Panc1 (cell line): Measurements from ENCODE around the gene CYP2A6.

Experiments used
- POLR2AphosphoS5 ChIP-seq: IDR thresholded peaks from 2 replicates; pipeline ENCODE4 v1.6.1; 2012; ENCODE audit warnings: mild to moderate bottlenecking, low read depth, low read length, moderate library complexity
- SIN3A ChIP-seq: IDR thresholded peaks from 2 replicates; pipeline ENCODE4 v1.6.1; 2012; ENCODE audit warnings: low read depth, mild to moderate bottlenecking, low read length, moderate library complexity, borderline replicate concordance; ENCODE audit not compliant: insufficient read depth
- TF ChIP-seq, protein P1 (sequence below): fragments of 450-650 bp; IDR thresholded peaks from 2 replicates; pipeline ENCODE4 v1.5.1; 2017; ENCODE audit warnings: mild to moderate bottlenecking
- TF ChIP-seq, protein P2 (sequence below), 2 experiments: IDR thresholded peaks; 2 replicates each; pipeline ENCODE4 v1.6.1; 2011 to 2012; ENCODE audit warnings: low read depth in 2 of 2, control low read depth in 1 of 2, low read length in 1 of 2, mild to moderate bottlenecking in 1 of 2, moderate library complexity in 1 of 2; ENCODE audit not compliant: insufficient read depth in 1 of 2

GRCh38 chr19:40802300-40803169 is 47.7 kb downstream of the CYP2A6 start:
- TF ChIP-seq, protein P1, sequence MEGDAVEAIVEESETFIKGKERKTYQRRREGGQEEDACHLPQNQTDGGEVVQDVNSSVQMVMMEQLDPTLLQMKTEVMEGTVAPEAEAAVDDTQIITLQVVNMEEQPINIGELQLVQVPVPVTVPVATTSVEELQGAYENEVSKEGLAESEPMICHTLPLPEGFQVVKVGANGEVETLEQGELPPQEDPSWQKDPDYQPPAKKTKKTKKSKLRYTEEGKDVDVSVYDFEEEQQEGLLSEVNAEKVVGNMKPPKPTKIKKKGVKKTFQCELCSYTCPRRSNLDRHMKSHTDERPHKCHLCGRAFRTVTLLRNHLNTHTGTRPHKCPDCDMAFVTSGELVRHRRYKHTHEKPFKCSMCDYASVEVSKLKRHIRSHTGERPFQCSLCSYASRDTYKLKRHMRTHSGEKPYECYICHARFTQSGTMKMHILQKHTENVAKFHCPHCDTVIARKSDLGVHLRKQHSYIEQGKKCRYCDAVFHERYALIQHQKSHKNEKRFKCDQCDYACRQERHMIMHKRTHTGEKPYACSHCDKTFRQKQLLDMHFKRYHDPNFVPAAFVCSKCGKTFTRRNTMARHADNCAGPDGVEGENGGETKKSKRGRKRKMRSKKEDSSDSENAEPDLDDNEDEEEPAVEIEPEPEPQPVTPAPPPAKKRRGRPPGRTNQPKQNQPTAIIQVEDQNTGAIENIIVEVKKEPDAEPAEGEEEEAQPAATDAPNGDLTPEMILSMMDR: no peak
- TF ChIP-seq, protein P2, sequence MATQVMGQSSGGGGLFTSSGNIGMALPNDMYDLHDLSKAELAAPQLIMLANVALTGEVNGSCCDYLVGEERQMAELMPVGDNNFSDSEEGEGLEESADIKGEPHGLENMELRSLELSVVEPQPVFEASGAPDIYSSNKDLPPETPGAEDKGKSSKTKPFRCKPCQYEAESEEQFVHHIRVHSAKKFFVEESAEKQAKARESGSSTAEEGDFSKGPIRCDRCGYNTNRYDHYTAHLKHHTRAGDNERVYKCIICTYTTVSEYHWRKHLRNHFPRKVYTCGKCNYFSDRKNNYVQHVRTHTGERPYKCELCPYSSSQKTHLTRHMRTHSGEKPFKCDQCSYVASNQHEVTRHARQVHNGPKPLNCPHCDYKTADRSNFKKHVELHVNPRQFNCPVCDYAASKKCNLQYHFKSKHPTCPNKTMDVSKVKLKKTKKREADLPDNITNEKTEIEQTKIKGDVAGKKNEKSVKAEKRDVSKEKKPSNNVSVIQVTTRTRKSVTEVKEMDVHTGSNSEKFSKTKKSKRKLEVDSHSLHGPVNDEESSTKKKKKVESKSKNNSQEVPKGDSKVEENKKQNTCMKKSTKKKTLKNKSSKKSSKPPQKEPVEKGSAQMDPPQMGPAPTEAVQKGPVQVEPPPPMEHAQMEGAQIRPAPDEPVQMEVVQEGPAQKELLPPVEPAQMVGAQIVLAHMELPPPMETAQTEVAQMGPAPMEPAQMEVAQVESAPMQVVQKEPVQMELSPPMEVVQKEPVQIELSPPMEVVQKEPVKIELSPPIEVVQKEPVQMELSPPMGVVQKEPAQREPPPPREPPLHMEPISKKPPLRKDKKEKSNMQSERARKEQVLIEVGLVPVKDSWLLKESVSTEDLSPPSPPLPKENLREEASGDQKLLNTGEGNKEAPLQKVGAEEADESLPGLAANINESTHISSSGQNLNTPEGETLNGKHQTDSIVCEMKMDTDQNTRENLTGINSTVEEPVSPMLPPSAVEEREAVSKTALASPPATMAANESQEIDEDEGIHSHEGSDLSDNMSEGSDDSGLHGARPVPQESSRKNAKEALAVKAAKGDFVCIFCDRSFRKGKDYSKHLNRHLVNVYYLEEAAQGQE (IDR thresholded peaks at IDR 0.05; ENCODE audit: insufficient read depth in 1 of 2, low read depth in 2 of 2, low read length in 1 of 2): no peak
- TF ChIP-seq SIN3A (no peak), POLR2AphosphoS5 (no peak)
